ENCODE measurements around the gene OARD1.
A peak's percentile ranks its signal among the peaks of the same experiment; 100 is the strongest.
"Not testable (repeated sequence)": the region's sequence is repeated elsewhere in the genome, so short reads cannot be mapped to it uniquely, and the experiment has no call there.

OARD1 gene

GRCh38 chr6:41027799-41028560 lies 44.2 kb downstream of the OARD1 start:
- DNase-seq (ENCODE audit: insufficient read length, low spot score) (peak; percentile 69), FAIRE-seq (no peak)
- TF ChIP-seq, protein P1, sequence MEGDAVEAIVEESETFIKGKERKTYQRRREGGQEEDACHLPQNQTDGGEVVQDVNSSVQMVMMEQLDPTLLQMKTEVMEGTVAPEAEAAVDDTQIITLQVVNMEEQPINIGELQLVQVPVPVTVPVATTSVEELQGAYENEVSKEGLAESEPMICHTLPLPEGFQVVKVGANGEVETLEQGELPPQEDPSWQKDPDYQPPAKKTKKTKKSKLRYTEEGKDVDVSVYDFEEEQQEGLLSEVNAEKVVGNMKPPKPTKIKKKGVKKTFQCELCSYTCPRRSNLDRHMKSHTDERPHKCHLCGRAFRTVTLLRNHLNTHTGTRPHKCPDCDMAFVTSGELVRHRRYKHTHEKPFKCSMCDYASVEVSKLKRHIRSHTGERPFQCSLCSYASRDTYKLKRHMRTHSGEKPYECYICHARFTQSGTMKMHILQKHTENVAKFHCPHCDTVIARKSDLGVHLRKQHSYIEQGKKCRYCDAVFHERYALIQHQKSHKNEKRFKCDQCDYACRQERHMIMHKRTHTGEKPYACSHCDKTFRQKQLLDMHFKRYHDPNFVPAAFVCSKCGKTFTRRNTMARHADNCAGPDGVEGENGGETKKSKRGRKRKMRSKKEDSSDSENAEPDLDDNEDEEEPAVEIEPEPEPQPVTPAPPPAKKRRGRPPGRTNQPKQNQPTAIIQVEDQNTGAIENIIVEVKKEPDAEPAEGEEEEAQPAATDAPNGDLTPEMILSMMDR (IDR thresholded peaks at IDR 0.05; ENCODE audit: insufficient read depth, missing control alignments), result peak; percentile 85

DNA sequence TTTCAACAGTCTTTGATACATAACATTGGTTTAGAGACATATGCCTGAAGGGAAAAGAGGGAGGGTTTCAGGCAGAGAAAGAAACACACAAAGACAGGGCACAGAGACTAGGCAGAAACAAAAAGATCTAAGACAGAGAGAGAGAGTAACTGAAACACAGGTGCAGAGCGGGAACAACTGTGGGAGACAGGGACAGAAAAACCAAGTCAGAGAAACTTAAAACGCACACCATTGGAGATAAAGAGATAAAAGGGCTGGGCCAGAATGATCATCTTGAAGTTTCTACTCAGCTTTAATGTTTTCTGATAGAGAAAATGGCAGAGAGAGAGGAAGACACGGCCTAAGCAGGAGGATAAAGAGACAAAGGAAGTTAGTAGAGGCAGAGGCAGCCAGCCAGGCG lies 44.9 kb downstream of the OARD1 start:
- TF ChIP-seq, protein P1 (IDR thresholded peaks at IDR 0.05; ENCODE audit: insufficient read depth, missing control alignments), result no peak
- no peak for DNase-seq (ENCODE audit: insufficient read length, low spot score)
- no peak for FAIRE-seq

DNA sequence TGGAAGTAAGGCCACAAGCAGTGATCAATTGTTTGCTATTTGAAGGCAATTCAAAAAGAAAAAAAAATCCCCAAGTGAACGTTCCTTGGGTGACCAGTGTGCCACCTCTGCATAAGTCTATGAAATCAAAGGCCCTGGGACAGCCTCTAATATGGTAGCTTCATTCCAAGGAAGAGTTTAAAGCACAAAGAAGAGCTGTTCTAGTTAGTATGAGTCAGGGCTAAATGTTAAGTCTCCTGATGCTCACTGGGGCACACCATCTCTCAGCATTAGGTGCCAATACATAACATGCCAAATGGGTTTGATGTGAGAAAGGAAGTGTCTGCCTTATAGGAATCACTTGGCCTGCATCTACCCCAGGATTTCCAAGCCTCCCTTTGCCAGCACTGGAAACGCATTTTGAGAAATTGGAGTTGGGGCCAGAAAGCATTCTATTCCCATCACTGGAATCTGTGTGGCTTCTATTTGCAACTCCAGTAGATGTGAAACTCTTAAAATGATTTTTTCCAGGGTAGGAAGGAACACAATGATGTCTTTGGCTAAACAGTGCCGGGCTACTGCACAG lies 46.1 kb downstream of the OARD1 start:
- no peak for FAIRE-seq
- TF ChIP-seq, protein P1 (IDR thresholded peaks at IDR 0.05; ENCODE audit: insufficient read depth, missing control alignments), result no peak
- no peak for DNase-seq (ENCODE audit: insufficient read length, low spot score)

GRCh38 chr6:41023114-41023513 lies 49.0 kb downstream of the OARD1 start:
- DNase-seq (ENCODE audit: insufficient read length, low spot score) (no peak), FAIRE-seq (no peak)
- TF ChIP-seq, protein P1 (IDR thresholded peaks at IDR 0.05; ENCODE audit: insufficient read depth, missing control alignments), result no peak

DNA sequence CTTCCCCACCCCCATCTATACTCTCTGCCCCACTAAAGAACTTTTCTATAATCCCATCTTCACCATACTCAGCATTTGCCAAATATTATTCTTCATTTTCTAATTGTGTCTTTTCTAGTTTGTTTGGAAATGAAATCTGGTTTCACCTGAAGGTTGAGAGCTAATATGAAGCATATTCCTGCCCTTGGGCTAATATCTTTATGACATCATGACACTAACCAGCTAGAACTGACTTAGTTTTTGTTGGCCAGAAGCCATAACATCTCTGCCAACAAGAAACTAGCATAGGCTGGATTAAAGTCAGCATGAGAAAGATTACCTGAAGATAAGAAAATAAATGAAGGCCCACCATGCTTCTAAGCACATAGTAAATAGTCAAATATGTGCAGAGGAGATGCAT lies 49.9 kb downstream of the OARD1 start:
- DNase-seq (ENCODE audit: insufficient read length, low spot score) (no peak), FAIRE-seq (no peak)
- TF ChIP-seq, protein P1 (IDR thresholded peaks at IDR 0.05; ENCODE audit: insufficient read depth, missing control alignments), result no peak

DNA sequence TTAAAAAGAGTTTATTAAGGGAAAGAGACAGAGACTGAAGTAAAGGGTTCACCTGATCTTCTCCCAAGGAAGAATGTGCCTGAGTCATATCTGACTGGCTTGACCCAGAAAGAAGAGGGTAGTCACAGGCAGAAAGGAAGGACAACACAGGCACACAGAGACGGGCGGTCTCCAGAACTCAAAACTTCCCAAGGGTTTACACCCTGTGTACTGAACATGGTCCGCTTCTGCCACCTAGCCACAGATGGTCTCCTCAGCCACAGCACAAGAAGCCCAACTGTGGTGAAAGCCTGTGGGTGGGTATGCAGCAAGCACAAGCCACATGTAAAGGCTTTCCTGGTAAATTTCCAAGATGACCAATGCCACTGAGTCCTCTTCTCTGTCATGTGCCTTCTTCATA lies 50.3 kb downstream of the OARD1 start:
- FAIRE-seq (no peak), DNase-seq (ENCODE audit: insufficient read length, low spot score) (no peak)
- TF ChIP-seq, protein P1 (IDR thresholded peaks at IDR 0.05; ENCODE audit: insufficient read depth, missing control alignments), result no peak

DNA sequence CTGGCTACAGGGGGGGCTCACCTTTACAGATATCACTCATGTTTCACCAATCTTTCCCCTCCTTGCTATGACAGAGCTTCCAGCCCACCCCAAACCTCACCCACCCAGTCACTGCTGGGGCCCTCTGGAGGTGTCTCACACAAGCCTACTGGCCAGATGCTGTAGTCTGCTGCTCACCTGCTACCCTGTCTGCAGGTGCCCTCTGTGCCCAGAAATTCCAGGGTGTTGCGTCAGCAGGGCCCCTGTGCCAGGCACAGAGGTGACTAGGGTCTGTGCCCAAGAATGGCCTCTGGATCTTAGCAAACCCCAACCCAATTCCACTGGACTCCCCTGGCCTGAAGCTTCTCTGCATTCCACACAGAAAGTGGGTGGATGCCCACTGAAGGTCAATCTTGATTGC lies 54.5 kb downstream of the OARD1 start:
- DNase-seq (ENCODE audit: insufficient read length, low spot score) (no peak), FAIRE-seq (no peak)
- TF ChIP-seq, protein P1 (IDR thresholded peaks at IDR 0.05; ENCODE audit: insufficient read depth, missing control alignments), result no peak

DNA sequence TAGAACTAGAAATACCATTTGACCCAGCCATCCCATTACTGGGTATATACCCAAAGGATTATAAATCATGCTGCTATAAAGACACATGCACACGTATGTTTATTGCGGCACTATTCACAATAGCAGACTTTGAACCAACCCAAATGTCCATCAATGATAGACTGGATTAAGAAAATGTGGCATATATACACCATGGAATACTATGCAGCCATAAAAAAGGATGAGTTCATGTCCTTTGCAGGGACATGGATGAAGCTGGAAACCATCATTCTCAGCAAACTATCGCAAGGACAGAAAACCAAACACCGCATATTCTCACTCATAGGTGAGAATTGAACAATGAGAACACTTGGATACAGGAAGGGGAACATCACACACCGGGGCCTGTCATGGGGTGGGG lies 56.3 kb downstream of the OARD1 start:
- not testable (repeated sequence) for FAIRE-seq; DNase-seq (ENCODE audit: insufficient read length, low spot score)
